Effector memory CD4-positive, alpha-beta T cell (primary cell): ENCODE results near the gene SEMA3E.

Experiments
- DNase-seq, 3 donors: peaks; one replicate each; pipeline ENCODE4 v3.0.0-alpha.2; 2020
- H3K27ac ChIP-seq: 2 replicates; pipeline ENCODE4 v1.7.0; 2013; ENCODE audit warnings: mild to moderate bottlenecking, low read length, moderate library complexity; ENCODE audit not compliant: insufficient read depth, poor library complexity, severe bottlenecking
- H3K27me3 ChIP-seq: replicated peaks from 2 replicates; pipeline ENCODE4 v1.7.0; 2013; ENCODE audit warnings: mild to moderate bottlenecking, low read length; ENCODE audit not compliant: insufficient read depth, control insufficient read depth, poor library complexity, severe bottlenecking
- H3K36me3 ChIP-seq: 2 replicates; pipeline ENCODE4 v1.7.0; 2013; ENCODE audit warnings: mild to moderate bottlenecking, low read length, moderate library complexity; ENCODE audit not compliant: control insufficient read depth, insufficient read depth
- H3K4me1 ChIP-seq: 2 replicates; pipeline ENCODE4 v1.7.0; 2013; ENCODE audit warnings: low read length, mild to moderate bottlenecking; ENCODE audit not compliant: control insufficient read depth, insufficient read depth, poor library complexity, severe bottlenecking
- H3K4me3 ChIP-seq: 2 replicates; pipeline ENCODE4 v1.7.0; 2013; ENCODE audit warnings: low read length, low read depth, mild to moderate bottlenecking; ENCODE audit not compliant: insufficient read depth, poor library complexity, severe bottlenecking
- H3K9me3 ChIP-seq: 2 replicates; pipeline ENCODE4 v1.7.0; 2013; ENCODE audit warnings: mild to moderate bottlenecking, low read length, moderate library complexity; ENCODE audit not compliant: control insufficient read depth
- total RNA-seq, 3 donors: gene quantifications; one replicate each; lab custom pipeline; 2026; lab: John Stamatoyannopoulos, UW

Gene SEMA3E
- 0 reads per million in 3 donors for total RNA-seq

- Histone ChIP-seq H3K27me3 (no peaks in the 10 kb centered on the region), H3K36me3 (no peaks in the 10 kb centered on the region)
- DNase-seq = no peak
Measured at GRCh38 chr7:83648464-83649241, at the start of gene SEMA3E. SEMA3E (minus strand) TSS chr7:83649139.

GRCh38 chr7:83697804-83698530 is 49.0 kb upstream of the SEMA3E start:
- no peaks in the 10 kb centered on the region for H3K4me1 ChIP-seq
- no peaks in the 10 kb centered on the region for H3K27me3 ChIP-seq

More at GRCh38 chr7:83648464-83649241, at the start of gene SEMA3E:
- Histone ChIP-seq H3K4me1 (no peaks in the 10 kb centered on the region), H3K9me3 (no peaks in the 10 kb centered on the region), H3K27ac (no peak within 1 kb of the TSS), H3K4me3 (no peak within 1 kb of the TSS)

DNA sequence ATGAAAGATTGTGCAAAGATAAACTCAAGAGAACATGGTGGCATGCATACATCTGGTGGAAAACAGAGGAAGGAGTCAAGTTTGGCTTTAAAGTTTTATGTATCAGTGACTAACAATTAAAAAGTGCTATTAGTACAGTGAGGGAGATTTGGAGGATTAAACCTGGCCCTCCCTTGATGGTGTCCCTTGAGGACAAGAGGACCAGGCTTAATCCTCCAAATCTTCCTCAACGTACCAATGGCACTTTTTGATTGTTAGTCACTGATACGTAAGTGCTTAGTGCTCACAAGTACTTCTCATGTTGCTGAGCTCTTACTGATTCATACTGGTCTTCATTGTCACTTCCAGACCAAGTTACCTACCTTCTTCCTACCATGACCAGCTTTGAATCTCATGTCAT is 47.2 kb upstream of the SEMA3E start:
- no peak for DNase-seq
- H3K27me3 ChIP-seq = no peaks in the 10 kb centered on the region
- H3K36me3 ChIP-seq = no peaks in the 10 kb centered on the region
- no peak overlapping the region for H3K27ac ChIP-seq
- H3K4me1 ChIP-seq = no peaks in the 10 kb centered on the region
- H3K9me3 ChIP-seq = no peaks in the 10 kb centered on the region
- no peak overlapping the region for H3K4me3 ChIP-seq

More at GRCh38 chr7:83697804-83698530, 49.0 kb upstream of the SEMA3E start:
- no peaks in the 10 kb centered on the region for H3K36me3 ChIP-seq
- DNase-seq = no peak
- no peak overlapping the region for H3K4me3 ChIP-seq
- H3K27ac ChIP-seq = no peak overlapping the region
- no peaks in the 10 kb centered on the region for H3K9me3 ChIP-seq

DNA sequence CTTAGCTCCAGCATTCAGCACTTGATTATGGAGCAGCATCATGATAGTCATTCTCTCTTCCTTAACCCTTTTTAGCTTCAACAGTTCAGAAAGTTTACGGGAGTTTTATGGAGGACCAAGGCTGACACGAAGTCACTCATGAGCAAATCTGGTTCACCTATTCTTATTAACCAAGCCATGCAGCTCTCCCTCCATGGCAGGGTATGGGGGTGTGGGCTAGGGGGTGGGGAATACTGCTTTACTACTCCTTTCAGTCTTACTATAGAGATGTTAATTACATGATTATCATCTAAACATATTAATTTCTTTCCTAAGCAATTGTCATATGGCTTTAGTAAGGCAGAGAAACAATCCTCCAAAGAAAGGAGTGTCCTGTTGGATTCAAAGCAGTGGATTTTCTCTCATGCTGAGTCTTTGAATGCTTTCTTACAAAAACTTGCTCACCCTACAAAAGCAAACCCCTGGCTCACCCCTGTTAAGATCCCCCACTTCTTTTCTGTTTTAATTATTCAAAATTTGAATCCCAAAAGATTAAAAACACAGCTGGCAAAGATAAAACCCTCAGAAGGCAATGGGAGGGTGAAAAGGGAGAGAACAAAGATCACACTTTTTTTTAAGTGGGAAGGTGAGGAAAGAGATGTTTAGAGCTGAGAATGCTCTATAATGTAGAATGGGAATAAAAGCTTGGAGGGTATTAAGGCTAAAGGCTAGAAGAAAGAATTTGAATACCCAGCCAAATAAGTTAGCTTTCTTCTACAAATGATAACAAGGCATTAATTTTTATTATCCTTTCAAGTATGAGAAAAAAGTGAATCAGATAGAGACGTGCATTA is 46.4 kb upstream of the SEMA3E start:
- H3K4me3 ChIP-seq = no peak overlapping the region
- H3K27me3 ChIP-seq = no peaks in the 10 kb centered on the region
- no peak for DNase-seq
- H3K27ac ChIP-seq = no peak overlapping the region
- H3K9me3 ChIP-seq = no peaks in the 10 kb centered on the region
- no peaks in the 10 kb centered on the region for H3K4me1 ChIP-seq
- H3K36me3 ChIP-seq = no peaks in the 10 kb centered on the region

- H3K27ac ChIP-seq = no peak overlapping the region
- no peaks in the 10 kb centered on the region for H3K9me3 ChIP-seq
- no peaks in the 10 kb centered on the region for H3K27me3 ChIP-seq
- DNase-seq = no peak
- H3K36me3 ChIP-seq = no peaks in the 10 kb centered on the region
- H3K4me1 ChIP-seq = no peaks in the 10 kb centered on the region
- no peak overlapping the region for H3K4me3 ChIP-seq
Measured at GRCh38 chr7:83693256-83693655, 44.3 kb upstream of the SEMA3E start.

- Histone ChIP-seq H3K4me1 (no peaks in the 10 kb centered on the region), H3K36me3 (no peaks in the 10 kb centered on the region), H3K27ac (no peak overlapping the region), H3K9me3 (no peaks in the 10 kb centered on the region), H3K27me3 (no peaks in the 10 kb centered on the region), H3K4me3 (no peak overlapping the region)
- no peak for DNase-seq
Measured at GRCh38 chr7:83691095-83691494, 42.2 kb upstream of the SEMA3E start.

DNA sequence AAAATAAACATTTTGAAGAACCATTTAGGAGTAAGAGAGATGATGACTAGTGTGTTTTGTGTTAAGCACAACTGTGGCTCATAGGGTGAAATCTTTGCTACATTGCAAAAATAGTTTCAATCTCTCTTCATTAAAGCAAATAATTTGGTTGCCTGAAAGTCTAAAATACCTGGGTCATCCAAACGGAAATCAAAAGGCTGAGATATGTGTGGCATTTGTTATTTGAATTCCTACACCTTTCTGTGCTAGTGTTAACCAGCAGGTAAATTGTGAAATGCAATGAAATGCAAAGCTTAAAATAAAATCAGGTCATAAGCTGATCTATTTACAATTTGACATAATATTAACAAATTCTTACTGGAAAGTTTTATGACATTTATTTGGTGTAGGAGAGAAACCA is 40.9 kb upstream of the SEMA3E start:
- H3K4me1 ChIP-seq = no peaks in the 10 kb centered on the region
- H3K27me3 ChIP-seq = no peaks in the 10 kb centered on the region
- no peak for DNase-seq
- no peak overlapping the region for H3K4me3 ChIP-seq
- no peak overlapping the region for H3K27ac ChIP-seq
- H3K36me3 ChIP-seq = no peaks in the 10 kb centered on the region
- no peaks in the 10 kb centered on the region for H3K9me3 ChIP-seq

GRCh38 chr7:83686416-83686815 is 37.5 kb upstream of the SEMA3E start:
- Histone ChIP-seq H3K36me3 (no peaks in the 10 kb centered on the region), H3K27me3 (no peaks in the 10 kb centered on the region), H3K4me3 (no peak overlapping the region), H3K27ac (no peak overlapping the region), H3K4me1 (no peaks in the 10 kb centered on the region), H3K9me3 (no peaks in the 10 kb centered on the region)
- no peak for DNase-seq

DNA sequence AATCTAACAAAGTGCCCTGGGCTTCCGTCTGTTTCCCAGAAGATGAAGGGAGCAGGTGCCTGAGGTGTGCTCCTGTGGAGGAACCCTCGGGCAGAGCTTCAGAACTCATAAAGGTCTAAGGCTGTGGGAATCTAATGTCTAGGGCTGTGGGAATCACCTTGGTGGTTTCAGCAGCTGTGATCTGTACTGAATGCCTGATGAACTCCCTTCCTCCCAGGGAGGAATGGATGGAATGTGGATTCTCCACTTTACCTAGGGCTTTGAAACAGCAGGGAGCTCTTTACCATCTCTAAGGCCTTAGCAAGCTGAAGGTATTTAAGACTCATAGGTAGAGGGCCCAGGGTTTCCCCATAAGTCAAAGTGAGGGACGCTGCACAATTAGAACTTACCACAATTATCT is 36.0 kb upstream of the SEMA3E start:
- no peaks in the 10 kb centered on the region for H3K9me3 ChIP-seq
- no peak overlapping the region for H3K27ac ChIP-seq
- DNase-seq = no peak

More for the DNA sequence above, 36.0 kb upstream of the SEMA3E start:
- Histone ChIP-seq H3K36me3 (no peaks in the 10 kb centered on the region), H3K4me3 (no peak overlapping the region), H3K4me1 (no peaks in the 10 kb centered on the region), H3K27me3 (no peaks in the 10 kb centered on the region)
